Measurements from ENCODE around the gene UTRN.
A peak's percentile ranks its signal among the peaks of the same experiment; 100 is the strongest.

UTRN gene

DNA sequence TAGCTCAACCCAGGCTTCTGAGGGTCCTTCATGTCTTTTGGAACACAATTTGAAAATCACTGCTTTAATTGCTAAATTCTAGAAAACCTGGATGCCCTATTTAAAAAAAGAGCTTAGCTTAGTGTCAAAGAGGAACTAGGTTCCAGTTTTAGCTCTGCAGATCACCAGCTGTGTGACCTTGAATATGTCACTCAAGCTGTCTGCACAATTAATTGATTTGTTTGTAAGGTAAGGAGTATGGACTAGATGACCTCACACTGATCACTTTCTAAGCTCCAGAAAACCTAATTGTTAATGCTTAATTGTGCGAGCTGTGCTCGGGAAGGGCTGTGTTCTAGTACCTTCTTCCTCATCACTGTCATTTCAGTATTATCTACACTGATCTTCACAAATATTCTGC is 26.2 kb downstream of the UTRN start:
- no peak for DNase-seq (ENCODE audit: low read depth in 2 of 2, low spot score in 1 of 2)

DNA sequence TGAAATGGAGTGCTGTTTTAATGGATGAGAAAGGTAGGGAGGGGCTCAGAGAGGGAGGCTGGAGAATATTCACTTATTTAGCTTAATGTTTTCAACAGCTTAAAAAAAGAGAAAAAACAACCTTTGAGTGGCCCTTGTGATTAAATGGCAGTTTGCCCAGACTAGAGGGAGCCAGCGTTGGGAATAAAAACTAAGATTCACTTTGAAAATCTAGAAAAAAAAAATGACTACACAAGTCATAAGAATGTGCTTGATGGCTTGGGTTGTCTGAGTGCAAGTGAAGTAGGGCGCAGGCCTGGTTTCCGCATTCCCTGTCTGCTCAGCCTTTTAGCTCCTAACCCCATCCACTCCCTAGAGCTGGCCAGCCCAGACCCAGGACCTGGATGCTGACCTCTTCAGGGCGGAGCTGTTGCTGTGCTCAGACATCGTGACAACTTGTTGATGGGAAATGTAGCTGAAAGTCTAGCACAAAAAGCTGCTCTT is 28.9 kb downstream of the UTRN start:
- no peak for DNase-seq (ENCODE audit: low read depth in 2 of 2, low spot score in 1 of 2)

DNA sequence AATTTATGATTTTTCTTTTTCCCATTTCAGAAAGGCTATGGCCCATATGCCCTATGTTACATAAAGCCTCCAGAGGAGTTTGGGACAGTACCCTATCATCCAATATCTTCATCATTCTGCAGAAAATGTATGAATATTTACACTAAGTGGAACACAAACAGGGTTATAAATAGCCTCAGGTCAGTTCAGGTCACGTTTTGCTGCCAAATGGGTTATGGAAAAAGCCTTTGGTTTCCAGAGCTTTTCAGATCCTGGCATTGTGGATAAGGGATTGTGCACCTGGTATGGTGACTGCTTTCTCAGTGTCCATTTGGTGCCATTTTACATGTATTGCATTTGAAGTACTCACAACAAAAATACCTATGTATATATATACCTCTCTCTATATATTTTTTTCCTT is 29.4 kb downstream of the UTRN start:
- DNase-seq (ENCODE audit: low read depth in 2 of 2, low spot score in 1 of 2), result no peak

DNA sequence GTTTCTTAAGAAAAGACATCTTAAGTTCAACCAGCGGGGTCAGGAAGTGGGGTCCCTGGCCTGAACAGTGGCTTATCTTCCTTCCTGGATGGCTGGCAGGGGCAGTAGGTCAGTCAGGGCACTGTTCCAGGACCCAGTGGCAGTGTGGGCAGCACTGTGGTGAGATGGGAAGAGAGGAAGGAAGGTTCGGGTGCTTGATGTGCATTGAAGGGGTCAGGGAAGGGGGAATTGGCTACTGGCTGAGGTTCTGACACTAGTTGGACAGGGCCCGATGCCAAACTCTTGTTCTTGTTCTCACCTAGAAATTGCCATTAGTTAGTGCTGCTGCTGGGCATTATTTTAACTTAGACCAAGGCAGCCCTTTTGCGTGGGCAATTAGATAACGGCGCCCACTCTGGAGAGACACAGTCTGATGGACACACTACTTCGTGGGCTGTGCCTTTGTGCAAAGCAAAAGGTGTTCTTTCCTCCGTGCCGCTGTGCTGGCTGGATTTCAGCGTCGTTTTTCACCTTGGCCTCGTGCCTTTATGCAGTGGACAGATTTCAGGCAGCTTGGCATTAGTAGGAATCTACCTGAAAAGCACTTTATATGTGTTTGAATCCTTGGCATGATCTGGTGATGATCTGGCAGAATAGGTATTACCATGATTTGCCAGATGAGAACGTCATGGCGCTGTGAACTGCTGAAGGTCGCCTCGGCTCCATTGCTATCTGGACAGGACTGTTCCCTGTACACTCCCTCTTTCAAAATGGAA is 30.3 kb downstream of the UTRN start:
- DNase-seq (ENCODE audit: low read depth in 2 of 2, low spot score in 1 of 2), result no peak

DNA sequence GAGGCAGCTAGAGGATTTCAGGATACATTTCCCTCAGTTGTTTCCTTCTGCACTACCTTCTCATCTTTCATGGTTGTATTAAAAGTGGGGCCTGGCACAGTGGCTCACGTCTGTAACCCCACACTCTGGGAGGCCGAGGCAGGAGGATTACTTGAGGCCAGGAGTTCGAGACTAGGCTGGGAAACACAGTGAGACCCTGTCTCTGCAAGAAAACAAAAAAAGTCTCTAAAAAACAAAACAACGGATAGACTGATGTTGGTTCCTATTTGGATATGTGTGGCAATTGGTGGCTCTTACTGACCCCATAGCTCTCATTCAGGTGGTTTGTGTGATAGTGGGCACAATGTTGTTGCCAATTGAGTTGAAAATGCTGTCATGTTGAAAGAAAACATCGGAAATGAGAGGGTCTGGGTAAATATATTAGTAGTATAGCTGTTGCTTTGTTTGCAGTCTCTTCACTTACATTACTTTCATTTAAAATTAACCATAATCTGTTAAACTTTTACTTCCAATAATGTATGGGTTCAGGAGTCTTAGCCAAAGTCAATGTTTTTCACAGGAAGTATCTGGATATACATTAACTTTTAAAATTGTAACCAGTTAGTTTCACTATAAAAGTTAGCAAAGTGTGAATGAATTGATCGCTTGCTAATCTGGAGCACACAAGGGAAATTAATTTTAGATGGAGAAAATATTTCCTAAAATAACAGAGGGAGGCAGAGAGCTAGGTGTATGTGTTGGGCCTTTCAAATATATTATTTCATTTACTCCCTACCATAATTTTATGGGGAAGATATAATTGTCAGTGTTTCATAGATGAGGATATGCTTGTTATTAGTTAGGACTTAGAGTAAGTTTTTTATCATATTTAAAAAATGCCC is 31.1 kb downstream of the UTRN start:
- DNase-seq (ENCODE audit: low read depth in 2 of 2, low spot score in 1 of 2), result no peak

DNA sequence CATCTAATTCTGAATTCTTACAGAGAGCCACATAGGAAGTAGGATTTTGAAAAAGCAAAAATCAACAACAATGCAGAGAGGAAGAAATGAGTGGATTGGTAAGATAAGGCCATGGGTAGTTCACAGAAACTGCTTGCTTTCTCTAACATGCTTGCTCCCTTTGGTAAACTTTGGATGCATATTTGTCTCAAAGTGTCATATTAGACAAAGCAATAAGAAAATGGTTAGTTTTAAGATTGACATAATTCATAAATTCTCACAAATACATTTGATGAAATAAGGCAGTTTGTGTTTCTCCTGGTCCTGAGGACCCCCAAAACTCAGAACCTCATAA is 31.7 kb downstream of the UTRN start:
- DNase-seq (ENCODE audit: low read depth in 2 of 2, low spot score in 1 of 2), result no peak

DNA sequence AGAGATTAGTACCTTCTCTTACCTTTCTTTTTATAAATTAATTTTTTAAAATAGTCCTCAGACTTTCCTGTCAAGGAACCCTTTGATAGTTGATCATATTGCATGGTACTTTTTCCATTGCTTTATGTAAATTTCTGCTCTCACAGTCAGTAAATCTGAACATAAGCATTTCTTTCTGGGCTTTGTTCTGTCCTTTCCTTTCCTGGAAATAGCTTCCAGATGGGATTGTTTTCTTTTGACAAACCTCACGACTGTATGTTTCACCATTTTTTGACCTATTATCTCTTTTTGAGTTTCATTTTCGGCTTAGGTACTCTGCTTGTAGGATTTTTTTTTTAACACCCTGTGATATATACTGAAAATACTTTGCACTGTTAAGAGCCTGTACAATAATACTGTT is 32.6 kb downstream of the UTRN start:
- no peak for DNase-seq (ENCODE audit: low read depth in 2 of 2, low spot score in 1 of 2)

DNA sequence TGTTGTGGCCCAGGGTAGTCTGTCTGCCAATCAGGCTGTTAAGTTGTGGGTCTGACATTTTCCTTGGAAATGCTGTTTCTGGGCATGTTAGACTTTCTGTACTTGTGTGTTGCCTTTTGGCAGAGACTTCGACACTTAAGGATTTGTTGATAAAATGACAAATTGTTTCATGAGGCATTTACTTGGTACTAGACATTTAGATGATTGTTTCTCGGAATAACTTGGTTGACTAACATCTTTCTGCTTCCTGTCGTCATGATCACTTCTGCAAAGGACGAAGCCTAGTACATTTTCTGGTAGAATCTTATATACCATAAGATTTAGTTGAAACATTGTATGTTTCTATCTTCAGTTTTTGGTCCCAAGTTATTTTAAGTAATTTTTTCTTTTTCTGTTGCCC is 34.1 kb downstream of the UTRN start:
- DNase-seq (ENCODE audit: low read depth in 2 of 2, low spot score in 1 of 2), result no peak

DNA sequence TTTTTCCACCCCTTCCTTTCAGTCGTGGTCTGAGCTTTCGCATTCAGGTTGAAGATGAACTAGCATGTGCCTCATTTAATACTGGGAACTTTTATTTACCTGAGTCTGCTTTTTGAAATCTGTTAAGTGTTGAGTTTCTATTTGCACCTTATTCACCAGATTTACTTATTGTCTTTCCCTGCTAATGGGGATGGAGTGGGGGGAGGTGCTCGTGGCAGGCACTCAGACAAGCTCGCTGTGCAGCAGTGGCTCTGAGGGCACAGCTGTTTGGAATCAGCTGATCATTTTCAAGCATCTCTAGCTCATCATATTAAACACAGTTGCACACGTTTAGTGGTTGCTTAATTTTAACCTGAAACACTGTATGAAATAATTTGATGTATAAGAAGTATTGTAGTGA is 35.6 kb downstream of the UTRN start:
- DNase-seq (ENCODE audit: low read depth in 2 of 2, low spot score in 1 of 2), result no peak

DNA sequence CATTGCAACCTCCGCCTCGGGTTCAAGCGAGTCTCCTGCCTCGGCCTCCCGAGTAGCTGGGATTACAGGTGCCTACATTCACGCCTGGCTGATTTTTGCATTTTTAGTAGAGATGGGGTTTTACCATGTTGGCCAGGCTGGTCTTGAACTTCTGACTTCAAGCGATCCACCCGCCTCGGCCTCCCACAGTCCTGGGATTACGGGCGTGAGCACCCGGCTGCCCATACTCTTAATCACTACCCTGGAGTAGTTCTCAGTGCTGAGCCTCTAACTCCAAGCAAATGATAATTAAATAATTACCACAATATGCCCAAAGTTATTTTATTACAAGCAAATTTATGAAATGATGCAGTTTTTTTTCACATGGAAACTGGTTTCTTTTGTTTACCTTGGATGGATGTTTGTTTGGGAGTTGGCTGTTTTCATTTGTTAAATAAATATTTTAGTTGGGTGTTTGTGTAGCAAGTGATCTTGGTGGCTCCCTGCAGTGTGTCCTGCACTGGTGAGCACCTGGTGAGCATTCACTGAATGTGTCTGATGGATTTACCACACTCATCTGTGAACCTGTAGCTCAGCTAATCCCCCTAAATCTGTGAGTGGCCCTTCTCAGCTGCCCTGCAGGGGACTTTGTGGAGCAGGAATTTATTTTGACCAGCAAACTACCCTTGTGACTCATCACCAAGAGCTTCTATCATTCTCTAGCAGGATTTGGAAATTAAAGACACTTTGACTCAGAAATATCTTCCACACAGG is 36.9 kb downstream of the UTRN start:
- DNase-seq (ENCODE audit: low read depth in 2 of 2, low spot score in 1 of 2), result no peak

DNA sequence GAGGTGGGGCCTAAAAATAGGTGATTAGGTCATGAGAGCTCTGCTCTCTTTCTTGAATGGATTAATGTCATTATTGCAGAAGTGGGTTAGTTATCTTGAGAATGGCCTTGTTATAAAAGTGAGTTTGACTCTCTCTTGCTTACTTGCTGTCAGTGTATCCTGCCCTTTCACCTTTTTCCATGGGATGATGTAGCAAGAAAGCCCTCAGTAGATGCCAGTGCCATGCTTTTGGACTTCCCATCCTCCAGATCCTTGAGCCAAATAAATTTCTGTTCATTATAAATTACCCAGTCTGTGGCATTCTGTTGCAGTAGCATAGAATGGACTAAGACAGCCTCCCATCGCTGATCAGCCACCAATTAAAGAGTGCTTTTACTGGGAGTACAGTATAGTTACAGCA is 40.1 kb downstream of the UTRN start:
- DNase-seq (ENCODE audit: low read depth in 2 of 2, low spot score in 1 of 2), result no peak

DNA sequence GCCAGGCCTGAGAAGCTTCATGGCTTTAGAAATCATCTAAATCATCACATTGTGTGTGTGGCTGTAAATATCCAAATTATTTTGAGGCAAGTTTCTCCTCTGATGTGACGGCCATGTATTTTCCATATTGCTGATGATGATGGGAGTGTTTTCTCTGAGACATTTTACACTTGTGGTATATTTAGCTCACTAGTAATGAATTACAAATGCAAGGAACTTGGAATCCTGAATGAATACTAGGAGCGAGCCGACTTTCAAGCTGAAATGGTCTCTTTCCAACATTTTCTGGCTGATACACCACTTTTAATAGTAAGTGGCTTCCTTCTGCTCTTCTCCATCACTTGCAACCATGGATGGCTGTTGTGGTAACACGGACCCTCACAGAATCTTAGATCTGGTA is 41.3 kb downstream of the UTRN start:
- no peak for DNase-seq (ENCODE audit: low read depth in 2 of 2, low spot score in 1 of 2)

DNA sequence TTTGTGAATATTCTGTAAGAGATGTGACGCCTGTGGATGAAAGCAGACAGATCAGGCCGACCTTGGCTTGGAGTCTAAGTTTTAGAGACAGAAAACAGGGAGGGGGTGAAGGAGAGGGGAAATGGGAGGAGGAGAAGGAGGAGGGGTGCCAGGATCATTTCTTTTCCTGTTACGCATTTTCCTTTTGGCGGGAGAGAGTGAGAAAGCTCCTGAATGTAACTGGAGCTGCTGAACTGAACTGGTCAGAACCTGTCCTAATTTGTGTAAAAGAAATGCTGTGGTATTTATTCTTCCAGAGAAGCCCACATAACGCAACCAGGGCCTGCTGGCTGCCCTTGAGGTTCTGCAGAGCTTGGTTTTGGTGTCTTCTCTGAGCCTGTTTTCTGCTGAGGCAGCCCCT is 41.9 kb downstream of the UTRN start:
- no peak for DNase-seq (ENCODE audit: low read depth in 2 of 2, low spot score in 1 of 2)

DNA sequence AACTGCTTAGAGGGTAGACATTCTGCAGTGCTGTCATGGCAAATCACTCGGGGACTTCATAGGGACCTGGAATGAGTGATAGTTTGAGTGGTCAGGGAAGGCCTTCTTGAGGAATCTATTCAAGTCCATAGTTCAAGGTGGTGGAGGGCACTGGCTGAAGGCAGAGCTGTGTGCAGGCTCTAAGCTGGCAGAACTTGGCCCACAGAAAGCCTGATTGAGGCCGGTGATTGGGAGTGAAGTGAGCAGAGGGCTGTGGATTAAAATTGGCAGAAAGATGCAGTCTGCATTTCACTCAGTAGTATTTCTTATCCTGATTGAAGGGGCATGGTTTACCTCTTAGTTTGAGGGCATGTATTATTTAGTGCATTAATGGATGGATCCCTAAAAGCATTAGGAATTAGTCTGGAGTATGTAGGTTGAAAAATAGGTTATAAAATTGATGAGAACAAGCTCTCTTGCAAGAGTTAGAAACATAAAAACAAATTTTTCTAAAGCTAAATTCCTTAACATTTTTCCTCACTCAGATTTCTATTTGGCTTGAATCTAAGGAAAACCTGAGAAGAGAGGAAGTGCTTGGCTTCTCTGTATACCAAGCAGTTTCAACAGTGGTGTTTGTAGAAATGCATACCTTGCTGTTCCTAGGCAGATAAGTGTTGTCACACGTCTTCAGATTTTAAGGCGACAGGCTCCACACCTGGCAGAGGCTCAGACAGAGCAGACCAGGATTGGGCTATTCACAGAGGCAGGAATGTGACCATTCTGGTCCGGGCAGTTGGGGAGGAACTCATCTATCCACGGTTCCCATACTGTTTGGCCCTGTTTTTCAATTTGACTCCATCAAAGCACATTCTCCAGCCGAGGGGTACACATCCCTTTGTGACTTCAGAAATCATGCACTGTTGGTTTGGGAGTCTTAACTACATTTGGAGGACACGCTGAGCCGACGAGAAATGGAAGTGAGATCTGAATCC is 45.2 kb downstream of the UTRN start:
- no peak for DNase-seq (ENCODE audit: low read depth in 2 of 2, low spot score in 1 of 2)

DNA sequence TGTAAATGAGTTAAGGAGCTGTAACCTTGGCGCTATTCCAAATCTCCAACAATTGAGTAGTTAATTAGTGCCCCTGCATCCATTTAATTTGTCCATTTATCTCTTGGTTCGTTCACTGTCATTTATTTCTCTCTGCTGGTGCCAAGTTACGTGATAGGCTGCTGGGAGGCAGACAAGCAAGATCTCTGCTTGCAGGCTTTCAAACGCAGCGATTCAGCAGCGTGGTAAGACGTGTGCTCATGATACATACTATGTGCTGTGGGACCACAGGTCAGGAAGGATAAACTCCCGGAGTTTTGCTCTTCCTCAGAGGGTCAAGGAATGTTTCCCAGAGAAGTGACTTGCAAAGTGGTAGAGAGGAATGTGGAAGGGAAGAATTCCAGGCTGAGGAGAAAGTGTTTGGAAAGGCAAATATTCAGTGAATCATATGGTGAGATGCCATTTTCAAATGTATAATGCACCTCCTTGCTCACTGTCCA is 46.4 kb downstream of the UTRN start:
- no peak for DNase-seq (ENCODE audit: low read depth in 2 of 2, low spot score in 1 of 2)

DNA sequence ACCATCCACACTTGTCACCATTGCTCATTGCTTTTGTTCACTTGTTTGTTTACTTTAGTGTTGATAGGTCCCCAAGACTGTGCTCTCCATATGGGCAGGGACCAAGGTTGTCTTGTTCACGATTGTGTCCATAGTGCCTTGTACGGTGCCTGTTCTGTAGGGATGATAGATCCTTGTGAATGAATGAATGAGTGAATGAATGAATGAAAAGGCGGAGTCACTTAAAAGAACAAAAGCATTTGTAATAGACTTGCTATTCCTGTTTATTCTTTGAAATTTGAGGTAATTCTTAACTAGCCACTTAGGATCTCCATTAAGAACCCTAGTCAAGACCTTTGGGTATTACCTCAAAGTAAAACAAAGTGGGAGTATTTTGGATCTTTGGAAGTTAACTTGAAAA is 47.0 kb downstream of the UTRN start:
- no peak for DNase-seq (ENCODE audit: low read depth in 2 of 2, low spot score in 1 of 2)

DNA sequence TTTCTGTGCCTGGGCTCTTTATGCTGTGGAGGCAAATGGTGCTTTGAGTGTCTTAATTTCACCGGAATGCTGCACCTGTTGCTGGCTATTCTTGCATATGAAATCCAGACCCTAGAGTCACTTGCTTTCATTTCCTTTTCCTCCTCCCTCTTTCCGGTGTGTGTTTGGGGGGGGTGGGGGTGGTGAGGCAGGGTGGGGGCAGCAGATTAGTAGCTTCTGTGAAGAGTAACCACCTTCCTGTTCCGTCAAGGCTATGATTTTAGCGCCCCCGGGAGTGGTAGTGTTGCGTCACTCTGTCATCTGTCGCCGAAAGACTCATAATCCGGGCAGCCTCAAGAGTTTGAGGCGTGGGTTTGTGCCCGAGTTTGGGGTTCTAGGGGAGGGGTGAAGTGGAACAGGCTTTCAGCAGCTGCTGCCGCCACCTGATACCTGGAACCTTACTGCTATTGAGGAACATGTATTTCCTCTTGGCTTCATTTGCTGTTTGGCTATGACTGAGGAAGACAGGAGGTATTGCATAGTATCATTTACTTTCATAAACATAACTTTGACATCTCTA is 49.1 kb downstream of the UTRN start:
- peak; percentile 38 for DNase-seq (ENCODE audit: low read depth in 2 of 2, low spot score in 1 of 2)
